ENCODE data around the gene AP3S1. TPM values are rescaled to one million over a fixed set of nuclear protein-coding genes. Genes with fewer than 3 reads are reported as not detected.
A peak's percentile ranks its signal among the peaks of the same experiment; 100 is the strongest.
"Not testable (repeated sequence)": the region's sequence is repeated elsewhere in the genome, so short reads cannot be mapped to it uniquely, and the experiment has no call there.

The AP3S1 gene
- polyA plus RNA-seq, 12 donors, result 81.4 to 162 (median 119) TPM; not detected in 1

DNA sequence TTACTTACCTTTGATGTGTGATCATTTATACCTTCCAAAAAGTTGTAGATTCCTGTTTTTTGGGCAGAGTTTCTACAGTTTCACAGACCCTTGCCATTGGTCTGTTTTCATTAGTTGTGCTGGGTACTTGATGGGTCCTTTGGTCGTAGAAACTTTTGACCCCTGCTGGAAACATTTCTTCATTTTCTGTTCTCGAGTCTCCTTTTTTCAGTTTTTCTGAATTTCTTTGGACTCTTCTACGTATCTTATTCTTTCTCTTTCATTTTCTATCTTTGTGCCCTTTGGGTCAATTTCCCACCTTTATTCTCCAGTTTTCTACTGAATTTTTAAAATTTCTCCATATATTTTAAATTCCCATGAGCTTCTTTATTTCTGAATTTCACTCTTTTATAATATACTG lies 16.7 kb downstream of the AP3S1 start:
- no peak for DNase-seq

GRCh38 chr5:115859378-115859777 lies 17.6 kb downstream of the AP3S1 start:
- no peak for DNase-seq

GRCh38 chr5:115869256-115869795 lies 27.6 kb downstream of the AP3S1 start:
- no peak for DNase-seq

GRCh38 chr5:115872447-115872846 lies 30.7 kb downstream of the AP3S1 start:
- no peak for DNase-seq

- no peak for DNase-seq
Measured at GRCh38 chr5:115873392-115873791, 31.7 kb downstream of the AP3S1 start.

DNA sequence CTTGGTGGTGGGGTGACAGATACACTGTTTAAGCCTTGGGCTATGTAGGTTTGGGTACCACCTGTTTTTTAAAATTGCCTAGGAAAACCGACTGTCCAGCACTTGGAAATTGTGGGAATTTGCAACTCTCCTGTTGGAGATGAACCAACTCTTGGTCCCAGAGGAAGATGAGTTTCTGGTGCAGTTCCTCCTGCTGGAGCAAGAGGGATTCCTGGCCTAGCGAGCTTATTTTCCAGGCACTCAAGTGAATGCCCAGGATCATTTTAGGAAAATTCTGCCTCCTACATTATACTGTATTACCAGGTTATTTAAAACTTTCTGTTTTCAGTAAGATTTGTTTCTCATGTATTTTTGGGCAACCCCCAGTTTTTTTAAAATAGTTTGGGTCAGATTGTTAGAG lies 33.7 kb downstream of the AP3S1 start:
- peak; percentile 24 for DNase-seq

GRCh38 chr5:115877342-115877741 lies 35.6 kb downstream of the AP3S1 start:
- not testable (repeated sequence) for DNase-seq

DNA sequence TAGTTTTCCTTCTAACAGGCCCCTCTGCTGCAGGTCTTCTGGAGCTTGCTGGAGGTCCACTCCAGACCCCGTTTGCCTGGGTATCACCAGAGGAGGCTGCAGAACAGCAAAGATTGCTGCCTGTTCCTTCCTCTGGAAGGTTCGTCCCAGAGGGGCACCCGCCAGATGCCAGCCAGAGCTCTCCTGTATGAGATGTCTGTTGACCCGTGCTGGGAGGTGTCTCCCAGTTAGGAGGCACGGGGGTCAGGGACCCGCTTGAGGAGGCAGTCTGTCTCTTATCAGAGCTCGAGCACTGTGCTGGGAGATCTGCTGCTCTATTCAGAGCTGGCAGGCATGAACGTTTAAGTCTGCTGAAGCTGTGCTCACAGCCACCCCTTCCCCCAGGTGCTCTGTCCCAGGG lies 40.7 kb downstream of the AP3S1 start:
- not testable (repeated sequence) for DNase-seq

DNA sequence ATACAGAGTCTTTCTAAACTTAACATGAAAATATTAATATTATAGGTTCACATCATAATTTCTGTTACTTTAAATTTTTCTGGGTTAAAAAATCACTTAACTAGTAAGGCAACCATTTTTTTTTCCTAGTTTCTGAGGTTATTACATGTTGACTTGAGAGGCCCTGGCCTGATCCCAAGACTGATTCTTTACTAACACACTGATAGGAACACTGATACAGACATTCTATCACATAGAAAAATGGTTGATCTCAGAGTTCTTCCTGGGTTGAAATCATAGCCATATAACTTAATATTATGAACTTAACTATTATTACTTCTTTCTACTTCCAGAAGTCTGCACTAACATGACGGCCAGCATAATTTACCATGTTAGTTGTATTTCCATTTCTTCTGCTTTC lies 43.0 kb downstream of the AP3S1 start:
- DNase-seq, result no peak

GRCh38 chr5:115885208-115885607 lies 43.5 kb downstream of the AP3S1 start:
- DNase-seq, result not testable (repeated sequence)

DNA sequence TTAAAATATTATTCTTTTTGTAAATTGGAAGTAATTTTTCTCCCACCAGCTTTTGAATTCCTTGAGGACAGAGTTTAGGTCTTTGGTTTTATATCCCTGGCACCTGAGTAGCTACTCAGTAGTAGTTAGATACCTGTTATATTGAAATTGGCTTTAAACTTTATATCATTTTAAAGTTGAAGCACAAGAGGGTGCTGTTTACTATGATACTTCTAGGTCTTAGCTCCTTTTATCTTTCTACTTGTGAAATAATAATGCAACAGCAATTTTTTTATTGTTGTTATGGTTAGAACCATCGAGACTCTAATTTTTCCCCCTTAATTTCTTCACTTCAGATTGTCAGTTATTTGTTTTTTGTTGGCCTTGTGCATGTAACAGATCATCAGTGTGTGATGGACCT lies 46.3 kb downstream of the AP3S1 start:
- peak; percentile 15 for DNase-seq

GRCh38 chr5:115892021-115892420 lies 50.3 kb downstream of the AP3S1 start:
- no peak for DNase-seq

- DNase-seq, result no peak
Measured at GRCh38 chr5:115894342-115894741, 52.6 kb downstream of the AP3S1 start.

DNA sequence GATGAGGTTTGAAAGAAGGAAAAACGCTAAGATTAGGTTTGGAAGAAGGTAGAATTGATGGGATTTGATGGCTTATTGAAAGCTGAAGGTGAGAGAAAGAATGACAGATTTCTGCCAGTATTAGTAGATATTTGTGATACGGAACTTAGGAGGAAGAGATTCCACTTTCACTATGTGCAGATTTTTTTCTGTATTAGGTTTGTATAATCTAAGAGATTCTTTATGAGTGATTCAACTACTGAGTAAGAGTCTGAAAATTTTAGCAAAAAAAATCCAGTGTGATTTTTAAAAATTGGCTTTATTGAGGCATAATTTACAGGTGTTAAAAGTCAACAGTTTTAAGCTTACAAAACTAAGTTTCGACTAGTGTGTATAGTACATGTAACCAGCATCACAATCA lies 54.1 kb downstream of the AP3S1 start:
- DNase-seq, result no peak

- no peak for DNase-seq
Measured at GRCh38 chr5:115898656-115899055, 56.9 kb downstream of the AP3S1 start.

GRCh38 chr5:115907177-115907576 lies 65.4 kb downstream of the AP3S1 start:
- DNase-seq, result no peak

DNA sequence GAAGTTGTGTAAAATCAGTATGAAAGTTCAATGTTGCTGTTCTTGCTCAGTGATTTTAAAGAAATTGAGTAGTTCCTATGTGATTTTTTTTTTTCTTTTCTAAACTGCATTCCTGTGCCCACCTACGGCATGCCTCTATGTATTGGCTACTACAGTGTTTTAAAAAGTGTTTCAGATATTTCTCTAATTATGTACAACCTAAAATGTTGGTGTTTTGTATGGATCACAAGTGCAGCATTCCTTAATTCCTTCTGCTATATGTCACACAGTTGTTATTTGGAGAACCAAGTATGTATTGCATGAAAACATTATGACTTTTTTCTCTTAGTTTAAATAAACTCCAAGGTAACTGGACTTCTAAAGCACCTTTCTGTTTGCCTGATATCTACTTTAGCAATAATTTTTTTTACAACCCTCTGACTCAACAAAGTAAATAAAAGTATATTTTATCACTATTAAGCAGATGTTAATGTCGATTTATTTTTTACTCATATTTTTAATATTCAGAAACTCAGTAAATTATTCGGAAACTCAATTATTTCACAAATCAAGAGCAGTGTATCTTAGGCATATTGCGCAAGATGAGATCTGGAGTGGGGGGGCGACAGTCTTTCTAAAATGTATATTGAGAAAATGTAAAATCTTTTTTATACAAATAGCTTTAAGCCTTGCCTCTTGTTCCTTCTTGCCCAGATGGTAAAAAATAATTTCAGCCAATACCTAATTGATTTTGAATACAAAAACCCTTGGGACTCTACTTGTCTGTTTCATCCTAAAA lies 72.1 kb downstream of the AP3S1 start:
- not testable (repeated sequence) for DNase-seq

GRCh38 chr5:115920171-115920725 lies 78.5 kb downstream of the AP3S1 start:
- no peak for DNase-seq

DNA sequence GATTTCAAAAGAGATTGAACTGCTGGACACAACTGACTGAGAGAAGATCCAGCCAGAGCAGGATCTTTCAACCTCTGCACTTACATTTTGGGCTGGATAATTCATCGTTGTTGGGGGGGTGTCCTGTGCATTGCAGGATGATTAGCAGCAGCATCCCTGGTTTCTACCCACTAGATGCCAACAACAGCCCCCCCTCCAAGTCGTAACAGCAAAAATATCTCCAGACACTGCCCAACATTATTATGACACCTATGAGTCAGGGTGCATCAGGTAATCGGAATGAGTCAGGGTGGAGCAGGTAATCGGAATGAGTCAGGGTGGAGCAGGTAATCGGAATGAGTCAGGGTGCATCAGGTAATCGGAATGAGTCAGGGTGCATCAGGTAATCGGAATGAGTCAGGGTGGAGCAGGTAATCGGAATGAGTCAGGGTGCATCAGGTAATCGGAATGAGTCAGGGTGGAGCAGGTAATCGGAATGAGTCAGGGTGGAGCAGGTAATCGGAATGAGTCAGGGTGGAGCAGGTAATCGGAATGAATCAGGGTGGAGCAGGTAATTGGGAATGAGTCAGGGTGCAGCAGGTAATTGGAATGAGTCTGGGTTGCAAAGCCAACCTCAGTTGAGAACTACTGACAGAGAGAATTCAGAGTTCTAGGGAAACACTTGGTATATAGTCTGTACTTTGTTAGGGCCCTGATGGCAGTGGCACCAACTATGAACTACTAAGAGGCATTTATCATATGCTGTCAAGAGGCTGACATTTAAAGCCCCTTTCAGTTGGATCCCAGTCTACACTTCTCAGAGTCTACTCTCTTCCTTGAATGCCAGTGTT lies 87.1 kb downstream of the AP3S1 start:
- not testable (repeated sequence) for DNase-seq

DNA sequence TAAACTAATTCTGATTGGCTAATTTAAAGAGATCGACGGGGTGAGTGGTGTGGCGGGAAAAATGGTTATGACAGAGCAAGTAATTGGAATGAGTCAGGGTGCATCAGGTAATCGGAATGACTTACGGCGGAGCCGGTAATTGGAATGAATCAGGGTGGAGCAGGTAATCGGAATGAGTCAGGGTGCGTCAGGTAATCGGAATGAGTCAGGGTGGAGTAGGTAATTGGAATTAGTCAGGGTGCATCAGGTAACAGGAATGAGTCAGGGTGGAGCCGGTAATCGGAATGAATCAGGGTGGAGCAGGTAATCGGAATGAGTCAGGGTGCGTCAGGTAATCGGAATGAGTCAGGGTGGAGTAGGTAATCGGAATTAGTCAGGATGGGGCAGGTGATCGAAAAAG lies 88.4 kb downstream of the AP3S1 start:
- DNase-seq, result not testable (repeated sequence)

- no peak for DNase-seq
Measured at GRCh38 chr5:115930630-115931337, 89.0 kb downstream of the AP3S1 start.

- DNase-seq, result no peak
Measured at GRCh38 chr5:115932991-115933390, 91.3 kb downstream of the AP3S1 start.
